Measurements from ENCODE around the gene ABITRAM. TPM values are rescaled to one million over a fixed set of nuclear protein-coding genes. Genes with fewer than 3 reads are reported as not detected.
"Not testable (repeated sequence)": the region's sequence is repeated elsewhere in the genome, so short reads cannot be mapped to it uniquely, and the experiment has no call there.

Gene ABITRAM
- total and polyA plus RNA-seq, 2 experiments from 2014 or later: 10.1 to 11.5 TPM

DNA sequence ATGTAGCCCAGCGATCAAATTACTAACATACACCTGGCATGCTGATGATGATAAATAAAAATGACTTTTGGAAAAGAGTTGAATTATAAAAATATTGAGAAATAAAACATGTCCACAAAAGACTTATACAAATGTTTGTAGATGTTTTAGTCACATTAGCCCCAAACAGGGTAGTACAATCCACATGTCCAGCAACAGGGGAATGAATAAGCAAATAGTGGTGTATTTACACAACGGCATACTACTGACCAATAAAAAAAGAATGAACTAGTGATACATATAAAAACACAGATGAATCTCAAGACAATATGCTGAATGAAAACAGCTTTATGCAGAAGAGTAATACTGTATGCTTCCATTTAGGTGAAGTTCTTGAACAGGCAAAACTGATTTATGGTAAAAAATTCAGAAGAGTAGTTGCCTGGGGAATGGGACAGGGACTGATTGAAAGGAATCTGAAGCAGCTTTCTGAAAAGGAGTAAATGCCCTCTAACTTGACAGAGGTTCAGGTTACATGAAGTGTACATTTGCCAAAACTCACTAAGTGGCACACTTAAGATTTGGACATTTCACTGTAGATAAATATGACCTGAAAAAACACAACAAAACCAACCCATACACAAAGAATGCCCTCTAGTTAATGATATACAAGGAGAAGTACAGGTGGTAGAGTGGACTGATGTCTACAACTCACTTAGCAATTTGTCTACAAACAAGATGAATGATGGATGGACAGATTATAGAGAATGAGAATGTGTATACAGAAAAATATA is 36.7 kb upstream of the ABITRAM start:
- DNase-seq (ENCODE audit: low spot score): no peak
- Histone ChIP-seq H3F3A (replicated peaks; ENCODE audit: low read depth) (no peaks in the 10 kb centered on the region), H3K4me3 (no peak overlapping the region), H3K27me3 (ENCODE audit: insufficient read depth) (no peaks in the 10 kb centered on the region), H2AFZ (no peak overlapping the region), H3K4me1 (ENCODE audit: insufficient read depth) (no peaks in the 10 kb centered on the region), H3K79me2 (replicated peaks; ENCODE audit: insufficient read depth) (no peaks in the 10 kb centered on the region), H3K9me2 (ENCODE audit: insufficient read depth) (no peaks in the 10 kb centered on the region), H3K36me3 (ENCODE audit: insufficient read depth) (peaks cover 52% of the 10 kb centered on the region), H3K27ac (ENCODE audit: low read depth) (no peak overlapping the region), H3K4me2 (no peak overlapping the region), H4K20me1 (replicated peaks; ENCODE audit: insufficient read depth) (no peaks in the 10 kb centered on the region; the same call in none of the 2 replicates)
- Mint-ChIP-seq H3K27me3 (ENCODE audit: insufficient read depth, low read depth, poor library complexity) (no peaks in the 10 kb centered on the region), H3K9me3 (no peaks in the 10 kb centered on the region), H3K36me3 (ENCODE audit: low read depth) (peaks cover 59% of the 10 kb centered on the region), H3K4me3 (no peak overlapping the region), H3K4me1 (no peaks in the 10 kb centered on the region), H3K27ac (no peak overlapping the region)
- ATAC-seq: no peak
- TF ChIP-seq, protein P1, sequence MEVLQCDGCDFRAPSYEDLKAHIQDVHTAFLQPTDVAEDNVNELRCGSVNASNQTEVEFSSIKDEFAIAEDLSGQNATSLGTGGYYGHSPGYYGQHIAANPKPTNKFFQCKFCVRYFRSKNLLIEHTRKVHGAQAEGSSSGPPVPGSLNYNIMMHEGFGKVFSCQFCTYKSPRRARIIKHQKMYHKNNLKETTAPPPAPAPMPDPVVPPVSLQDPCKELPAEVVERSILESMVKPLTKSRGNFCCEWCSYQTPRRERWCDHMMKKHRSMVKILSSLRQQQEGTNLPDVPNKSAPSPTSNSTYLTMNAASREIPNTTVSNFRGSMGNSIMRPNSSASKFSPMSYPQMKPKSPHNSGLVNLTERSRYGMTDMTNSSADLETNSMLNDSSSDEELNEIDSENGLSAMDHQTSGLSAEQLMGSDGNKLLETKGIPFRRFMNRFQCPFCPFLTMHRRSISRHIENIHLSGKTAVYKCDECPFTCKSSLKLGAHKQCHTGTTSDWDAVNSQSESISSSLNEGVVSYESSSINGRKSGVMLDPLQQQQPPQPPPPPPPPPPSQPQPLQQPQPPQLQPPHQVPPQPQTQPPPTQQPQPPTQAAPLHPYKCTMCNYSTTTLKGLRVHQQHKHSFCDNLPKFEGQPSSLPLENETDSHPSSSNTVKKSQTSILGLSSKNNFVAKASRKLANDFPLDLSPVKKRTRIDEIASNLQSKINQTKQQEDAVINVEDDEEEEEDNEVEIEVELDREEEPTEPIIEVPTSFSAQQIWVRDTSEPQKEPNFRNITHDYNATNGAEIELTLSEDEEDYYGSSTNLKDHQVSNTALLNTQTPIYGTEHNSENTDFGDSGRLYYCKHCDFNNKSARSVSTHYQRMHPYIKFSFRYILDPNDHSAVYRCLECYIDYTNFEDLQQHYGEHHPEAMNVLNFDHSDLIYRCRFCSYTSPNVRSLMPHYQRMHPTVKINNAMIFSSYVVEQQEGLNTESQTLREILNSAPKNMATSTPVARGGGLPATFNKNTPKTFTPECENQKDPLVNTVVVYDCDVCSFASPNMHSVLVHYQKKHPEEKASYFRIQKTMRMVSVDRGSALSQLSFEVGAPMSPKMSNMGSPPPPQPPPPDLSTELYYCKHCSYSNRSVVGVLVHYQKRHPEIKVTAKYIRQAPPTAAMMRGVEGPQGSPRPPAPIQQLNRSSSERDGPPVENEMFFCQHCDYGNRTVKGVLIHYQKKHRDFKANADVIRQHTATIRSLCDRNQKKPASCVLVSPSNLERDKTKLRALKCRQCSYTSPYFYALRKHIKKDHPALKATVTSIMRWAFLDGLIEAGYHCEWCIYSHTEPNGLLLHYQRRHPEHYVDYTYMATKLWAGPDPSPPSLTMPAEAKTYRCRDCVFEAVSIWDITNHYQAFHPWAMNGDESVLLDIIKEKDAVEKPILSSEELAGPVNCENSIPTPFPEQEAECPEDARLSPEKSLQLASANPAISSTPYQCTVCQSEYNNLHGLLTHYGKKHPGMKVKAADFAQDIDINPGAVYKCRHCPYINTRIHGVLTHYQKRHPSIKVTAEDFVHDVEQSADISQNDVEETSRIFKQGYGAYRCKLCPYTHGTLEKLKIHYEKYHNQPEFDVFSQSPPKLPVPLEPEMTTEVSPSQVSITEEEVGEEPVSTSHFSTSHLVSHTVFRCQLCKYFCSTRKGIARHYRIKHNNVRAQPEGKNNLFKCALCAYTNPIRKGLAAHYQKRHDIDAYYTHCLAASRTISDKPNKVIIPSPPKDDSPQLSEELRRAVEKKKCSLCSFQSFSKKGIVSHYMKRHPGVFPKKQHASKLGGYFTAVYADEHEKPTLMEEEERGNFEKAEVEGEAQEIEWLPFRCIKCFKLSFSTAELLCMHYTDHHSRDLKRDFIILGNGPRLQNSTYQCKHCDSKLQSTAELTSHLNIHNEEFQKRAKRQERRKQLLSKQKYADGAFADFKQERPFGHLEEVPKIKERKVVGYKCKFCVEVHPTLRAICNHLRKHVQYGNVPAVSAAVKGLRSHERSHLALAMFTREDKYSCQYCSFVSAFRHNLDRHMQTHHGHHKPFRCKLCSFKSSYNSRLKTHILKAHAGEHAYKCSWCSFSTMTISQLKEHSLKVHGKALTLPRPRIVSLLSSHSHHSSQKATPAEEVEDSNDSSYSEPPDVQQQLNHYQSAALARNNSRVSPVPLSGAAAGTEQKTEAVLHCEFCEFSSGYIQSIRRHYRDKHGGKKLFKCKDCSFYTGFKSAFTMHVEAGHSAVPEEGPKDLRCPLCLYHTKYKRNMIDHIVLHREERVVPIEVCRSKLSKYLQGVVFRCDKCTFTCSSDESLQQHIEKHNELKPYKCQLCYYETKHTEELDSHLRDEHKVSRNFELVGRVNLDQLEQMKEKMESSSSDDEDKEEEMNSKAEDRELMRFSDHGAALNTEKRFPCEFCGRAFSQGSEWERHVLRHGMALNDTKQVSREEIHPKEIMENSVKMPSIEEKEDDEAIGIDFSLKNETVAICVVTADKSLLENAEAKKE (CRISPR knock-in tag; IDR thresholded peaks at IDR 0.05): no peak
- TF ChIP-seq, protein P2, sequence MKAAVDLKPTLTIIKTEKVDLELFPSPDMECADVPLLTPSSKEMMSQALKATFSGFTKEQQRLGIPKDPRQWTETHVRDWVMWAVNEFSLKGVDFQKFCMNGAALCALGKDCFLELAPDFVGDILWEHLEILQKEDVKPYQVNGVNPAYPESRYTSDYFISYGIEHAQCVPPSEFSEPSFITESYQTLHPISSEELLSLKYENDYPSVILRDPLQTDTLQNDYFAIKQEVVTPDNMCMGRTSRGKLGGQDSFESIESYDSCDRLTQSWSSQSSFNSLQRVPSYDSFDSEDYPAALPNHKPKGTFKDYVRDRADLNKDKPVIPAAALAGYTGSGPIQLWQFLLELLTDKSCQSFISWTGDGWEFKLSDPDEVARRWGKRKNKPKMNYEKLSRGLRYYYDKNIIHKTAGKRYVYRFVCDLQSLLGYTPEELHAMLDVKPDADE (IDR thresholded peaks at IDR 0.05): no peak
- TF ChIP-seq JUNB (IDR thresholded peaks at IDR 0.05; ENCODE audit: unreplicated experiment) (no peak), ZNF331 (CRISPR knock-in tag; IDR thresholded peaks at IDR 0.05; ENCODE audit: low read depth) (no peak), EZH2phosphoT487 (IDR thresholded peaks at IDR 0.05; ENCODE audit: unreplicated experiment) (no peak), POLR2AphosphoS5 (IDR thresholded peaks at IDR 0.05; ENCODE audit: low read depth) (no peak)

DNA sequence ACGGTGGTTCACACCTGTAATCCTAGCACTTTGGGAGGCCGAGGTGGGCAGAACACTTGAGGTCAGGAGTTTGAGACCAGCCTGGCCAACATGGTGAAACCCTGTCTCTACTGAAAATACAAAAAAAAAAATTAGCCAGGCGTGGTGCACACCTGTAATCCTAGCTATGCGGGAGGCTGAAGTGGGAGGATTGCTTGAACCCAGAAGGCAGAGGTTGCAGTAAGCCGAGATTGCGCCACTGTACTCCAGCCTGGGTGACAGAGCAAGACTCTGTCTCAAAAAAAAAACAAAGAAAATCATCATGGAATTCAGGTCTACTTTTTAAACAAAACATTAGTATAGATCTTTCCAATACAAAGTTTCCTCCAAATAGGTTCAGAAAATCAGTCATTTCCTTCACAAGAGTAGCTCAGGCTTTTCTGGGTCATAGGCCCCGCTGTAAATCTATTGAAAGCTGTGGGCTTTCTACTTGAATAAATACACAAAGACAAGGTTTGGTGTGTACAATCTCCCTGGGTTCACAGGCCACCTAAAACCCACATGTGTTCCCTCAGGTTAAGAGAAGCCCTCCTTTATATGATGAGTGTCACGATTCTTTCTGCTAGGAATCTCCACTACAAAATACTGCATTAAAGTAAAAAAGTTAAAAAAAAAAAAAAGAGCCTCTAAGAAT is 35.0 kb upstream of the ABITRAM start:
- H3K4me3 Mint-ChIP-seq; H3K27me3 Mint-ChIP-seq (ENCODE audit: insufficient read depth, low read depth, poor library complexity); H4K20me1 ChIP-seq (replicated peaks; ENCODE audit: insufficient read depth); H3K4me3 ChIP-seq; H3K9me3 Mint-ChIP-seq; H3K4me2 ChIP-seq; H3F3A ChIP-seq (replicated peaks; ENCODE audit: low read depth); H2AFZ ChIP-seq; H3K9me2 ChIP-seq (ENCODE audit: insufficient read depth); H3K4me1 Mint-ChIP-seq; H3K27ac Mint-ChIP-seq; H3K4me1 ChIP-seq (ENCODE audit: insufficient read depth); DNase-seq (ENCODE audit: low spot score); H3K79me2 ChIP-seq (replicated peaks; ENCODE audit: insufficient read depth); ATAC-seq; H3K27ac ChIP-seq (ENCODE audit: low read depth); H3K27me3 ChIP-seq (ENCODE audit: insufficient read depth): not testable (repeated sequence)
- H3K36me3 Mint-ChIP-seq (ENCODE audit: low read depth): peaks cover 63% of the 10 kb centered on the region
- peaks cover 50% of the 10 kb centered on the region for H3K36me3 ChIP-seq (ENCODE audit: insufficient read depth)
